NCI-H2227 (cell line): ENCODE results near the gene PAQR9.

Experiments used
- DNase-seq: peaks from one replicate; lab custom pipeline; 2025; ENCODE audit not compliant: unreplicated experiment; lab: John Stamatoyannopoulos, UW

Gene PAQR9

GRCh38 chr3:142925140-142925539 is 38.3 kb downstream of the PAQR9 start:
- DNase-seq: no peak

- no peak for DNase-seq
Observed at GRCh38 chr3:142923694-142924093, 39.8 kb downstream of the PAQR9 start.

GRCh38 chr3:142916605-142917004 is 46.9 kb downstream of the PAQR9 start:
- no peak for DNase-seq

- no peak for DNase-seq
Observed at GRCh38 chr3:142915636-142916035, 47.8 kb downstream of the PAQR9 start.

- DNase-seq: no peak
Observed at GRCh38 chr3:142914286-142914811, 49.1 kb downstream of the PAQR9 start.

GRCh38 chr3:142913432-142913831 is 50.0 kb downstream of the PAQR9 start:
- no peak for DNase-seq

GRCh38 chr3:142912402-142913172 is 50.9 kb downstream of the PAQR9 start:
- no peak for DNase-seq
